GM19463 (cell line): Measurements from ENCODE around the gene NT5C.

Experiments used
- ATAC-seq: cut with Tn5 transposase; IDR thresholded peaks from one replicate; pipeline ENCODE4 v1.9.1; 2021; ENCODE audit warnings: mild to moderate bottlenecking, moderate library complexity; ENCODE audit not compliant: unreplicated experiment

The NT5C gene

DNA sequence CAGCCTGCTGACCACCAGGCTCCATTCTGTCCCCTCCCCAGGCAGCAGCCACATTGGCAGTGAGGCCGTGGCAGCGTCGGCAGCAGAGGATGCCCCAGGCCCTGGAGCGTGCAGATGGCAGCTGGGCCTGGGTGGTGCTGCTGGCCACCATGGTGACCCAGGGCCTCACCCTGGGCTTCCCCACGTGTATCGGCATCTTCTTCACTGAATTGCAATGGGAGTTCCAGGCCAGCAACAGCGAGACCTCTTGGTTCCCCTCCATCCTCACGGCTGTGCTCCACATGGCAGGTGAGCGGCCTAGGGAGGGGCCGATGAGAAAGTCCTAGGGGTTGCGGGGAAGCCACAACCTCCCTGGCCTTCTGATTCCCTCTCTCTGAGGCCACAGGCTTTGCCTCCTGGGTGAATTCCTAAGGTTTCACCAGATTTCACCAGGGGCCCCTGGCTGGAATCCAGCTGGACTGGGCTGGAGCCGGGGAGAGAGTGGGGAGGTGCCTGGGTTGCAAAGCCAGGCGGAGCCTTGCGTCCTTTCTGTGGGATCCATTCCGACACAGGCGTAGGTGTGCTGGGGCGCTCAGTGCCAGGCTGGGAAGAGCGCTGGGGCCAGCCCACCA lies 37.9 kb downstream of the NT5C start:
- no peak for ATAC-seq

DNA sequence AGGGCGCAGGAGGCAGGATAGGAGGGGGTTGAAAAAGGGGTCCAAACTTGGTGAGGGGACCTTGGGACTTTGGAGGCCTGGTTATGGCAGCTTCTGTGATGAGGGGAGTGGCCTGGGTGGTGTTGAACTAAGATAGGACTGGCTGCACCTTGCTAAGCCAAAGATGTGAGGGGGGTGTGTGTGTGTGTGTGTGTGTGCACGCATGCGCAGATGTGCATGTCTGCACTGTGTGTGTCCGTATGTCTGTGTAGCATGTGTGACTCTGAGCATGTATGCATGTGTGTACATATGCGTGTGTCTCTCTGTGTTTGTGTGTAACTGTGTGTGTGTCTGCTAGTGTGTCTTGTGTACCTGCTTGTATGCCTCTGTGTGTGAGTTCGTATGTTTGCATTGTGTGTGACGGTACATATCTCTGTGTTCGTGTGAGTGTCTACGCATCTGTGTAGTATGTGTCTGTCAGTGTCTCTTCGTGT lies 39.7 kb downstream of the NT5C start:
- ATAC-seq = no peak

DNA sequence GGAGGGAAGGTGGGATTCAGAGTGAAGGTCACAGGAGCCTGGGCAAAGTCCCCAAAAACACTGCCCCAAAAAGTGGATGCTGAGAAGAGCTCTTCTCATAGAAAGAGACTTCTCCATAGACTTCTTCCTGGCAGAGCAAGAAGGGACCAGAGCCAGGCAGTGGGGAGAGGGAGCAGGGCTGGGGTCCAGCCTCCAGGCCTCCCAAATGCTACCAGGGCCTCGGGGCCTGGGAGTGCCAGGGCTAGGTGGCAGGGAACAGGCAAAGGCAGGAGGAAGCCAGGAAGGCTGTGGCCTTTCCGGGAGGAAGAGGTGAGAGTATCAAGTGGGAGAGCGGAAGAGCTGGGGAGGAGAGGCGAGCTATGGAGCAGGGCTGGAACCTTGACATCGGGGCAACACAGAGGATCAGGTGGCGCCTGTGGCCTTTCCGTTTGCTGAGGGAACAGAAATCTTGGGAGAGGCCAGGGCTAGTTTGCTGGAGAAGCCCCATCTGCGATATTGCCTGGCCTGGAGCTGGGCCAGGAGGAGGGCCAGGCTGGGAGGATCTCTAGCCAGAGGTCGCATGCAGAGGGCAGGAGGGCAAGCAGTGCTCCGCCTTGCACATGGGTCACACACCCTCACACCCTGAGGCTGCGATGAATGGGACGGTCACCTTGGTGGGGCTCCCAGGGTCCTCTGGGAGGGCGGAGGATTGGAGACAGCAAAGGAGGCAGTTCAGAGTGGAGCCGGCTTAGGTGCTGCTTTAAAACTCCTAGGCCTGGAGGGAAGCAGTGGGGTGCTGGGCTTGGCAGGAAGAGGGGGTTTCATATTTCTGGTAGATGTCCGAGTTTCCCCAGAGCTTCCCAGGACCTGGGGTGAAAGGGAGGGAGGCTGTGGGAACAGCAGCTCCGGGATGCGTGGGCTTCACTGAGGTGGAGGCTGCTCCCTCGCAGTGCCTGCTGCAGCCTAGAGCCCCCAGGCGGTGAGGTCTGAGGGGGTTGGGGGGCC lies 40.4 kb downstream of the NT5C start:
- no peak for ATAC-seq

DNA sequence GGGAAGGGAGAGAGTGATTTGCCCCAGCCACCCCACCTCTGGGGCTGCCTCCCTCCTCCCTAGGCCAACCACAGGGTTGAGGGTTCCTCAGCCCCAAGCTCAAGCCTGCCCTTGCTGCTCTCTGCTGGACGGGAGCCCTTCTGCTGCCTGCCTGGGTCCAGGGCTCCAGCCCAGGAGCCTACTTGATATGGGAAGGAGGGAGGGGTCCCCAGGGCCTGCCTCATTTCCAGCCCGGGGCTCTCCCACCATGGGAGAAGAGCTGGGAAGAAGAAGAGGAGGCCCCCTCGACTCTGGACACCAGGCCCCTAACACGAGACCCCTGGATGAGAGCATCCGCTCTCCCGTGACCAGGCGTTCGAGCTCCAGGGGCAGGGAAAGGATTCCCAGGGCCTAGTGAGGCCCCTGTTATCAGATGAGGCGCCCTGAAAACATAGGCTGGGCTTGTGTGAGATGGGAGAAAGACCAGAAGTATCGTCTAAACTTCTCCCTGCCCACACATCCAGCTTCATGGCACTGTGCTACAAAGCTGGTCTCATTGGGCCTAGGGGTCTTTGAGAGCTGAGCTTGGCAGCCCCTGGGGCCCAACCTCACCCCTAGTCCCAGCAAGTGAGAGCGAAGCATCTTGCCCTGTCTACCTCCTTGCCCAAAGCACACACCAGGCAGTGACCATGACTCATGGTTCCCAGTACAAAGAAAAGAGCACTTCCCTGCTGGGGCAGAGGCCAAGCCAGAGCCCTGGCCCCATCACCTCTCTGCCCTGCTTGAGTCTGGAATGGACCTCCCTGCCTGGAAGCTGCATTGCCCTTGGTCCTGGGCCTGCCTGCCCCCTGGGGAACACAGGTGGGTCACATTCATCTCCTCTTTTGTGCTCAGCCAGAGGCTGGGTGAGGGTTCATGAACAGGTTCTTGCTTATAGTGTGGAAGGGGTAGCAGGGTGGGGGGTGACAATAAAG lies 42.8 kb downstream of the NT5C start:
- ATAC-seq = no peak

DNA sequence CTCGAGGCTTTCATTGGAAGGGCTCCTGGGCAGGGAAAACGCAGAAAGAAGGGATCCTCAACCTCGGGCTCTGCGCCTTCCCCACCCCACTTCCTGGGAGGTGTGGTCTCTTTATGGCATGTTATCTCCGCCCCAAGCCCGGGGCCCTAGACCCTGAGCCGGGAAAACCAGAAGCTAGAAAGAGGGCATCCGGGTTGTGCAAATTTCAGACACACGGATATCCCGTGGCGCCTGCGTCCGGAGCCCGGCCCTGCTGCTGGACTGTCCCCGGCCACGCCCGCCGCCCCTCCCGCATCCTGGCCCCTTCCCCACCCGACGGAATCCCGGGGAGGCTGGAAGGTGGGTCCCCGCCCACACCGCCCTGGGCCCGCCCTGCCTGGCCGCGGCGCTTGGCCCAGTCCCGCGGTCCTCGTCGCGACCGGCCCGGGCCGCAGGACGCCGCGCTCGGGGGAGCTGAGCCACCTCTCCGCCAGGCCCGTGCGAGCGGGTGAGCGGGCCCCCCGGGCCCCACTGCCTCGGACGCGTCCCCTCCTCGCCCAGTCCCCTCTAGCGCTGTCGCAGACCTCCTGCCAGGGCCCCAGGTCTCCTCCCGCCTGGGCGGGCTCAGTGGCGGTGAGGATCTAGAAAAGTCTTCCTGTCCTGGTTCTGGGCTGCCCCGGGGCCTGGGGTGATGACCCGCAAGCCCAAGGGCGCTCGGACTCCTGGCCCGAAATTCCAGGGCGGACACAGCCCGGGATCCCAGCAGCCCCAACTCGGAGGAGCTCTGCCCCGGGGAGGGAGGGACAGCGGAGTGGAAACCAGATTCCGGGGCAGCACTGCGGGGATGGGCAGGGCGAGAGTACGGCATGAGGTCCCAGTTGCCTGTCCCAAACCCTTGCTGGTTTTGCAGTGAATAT lies 43.7 kb downstream of the NT5C start, which contains the start of gene SLC16A5:
Gene SLC16A5 (plus strand): TSS at position 397 of the 896 bp plus-strand sequence. CDS start 5,683 bp downstream, outside the sequence.
- ATAC-seq = peak; percentile 70

DNA sequence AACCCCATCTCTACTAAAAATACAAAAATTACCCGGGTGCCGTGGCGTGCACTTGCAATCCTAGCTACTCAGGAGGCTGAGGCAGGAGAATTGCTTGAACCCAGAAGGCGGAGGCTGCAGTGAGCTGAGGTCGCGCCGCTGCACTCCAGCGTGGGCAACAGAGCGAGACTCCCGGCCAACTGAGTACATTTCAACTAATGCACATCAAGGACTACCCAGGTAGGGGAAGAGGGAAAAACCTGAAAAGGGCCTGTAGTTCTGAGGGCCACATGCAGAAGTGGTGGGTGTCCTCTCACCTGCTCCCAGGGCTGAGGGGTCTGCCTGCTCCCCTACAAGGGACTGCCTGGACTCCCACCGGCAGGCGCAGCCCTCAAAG lies 44.4 kb downstream of the NT5C start:
- no peak for ATAC-seq

DNA sequence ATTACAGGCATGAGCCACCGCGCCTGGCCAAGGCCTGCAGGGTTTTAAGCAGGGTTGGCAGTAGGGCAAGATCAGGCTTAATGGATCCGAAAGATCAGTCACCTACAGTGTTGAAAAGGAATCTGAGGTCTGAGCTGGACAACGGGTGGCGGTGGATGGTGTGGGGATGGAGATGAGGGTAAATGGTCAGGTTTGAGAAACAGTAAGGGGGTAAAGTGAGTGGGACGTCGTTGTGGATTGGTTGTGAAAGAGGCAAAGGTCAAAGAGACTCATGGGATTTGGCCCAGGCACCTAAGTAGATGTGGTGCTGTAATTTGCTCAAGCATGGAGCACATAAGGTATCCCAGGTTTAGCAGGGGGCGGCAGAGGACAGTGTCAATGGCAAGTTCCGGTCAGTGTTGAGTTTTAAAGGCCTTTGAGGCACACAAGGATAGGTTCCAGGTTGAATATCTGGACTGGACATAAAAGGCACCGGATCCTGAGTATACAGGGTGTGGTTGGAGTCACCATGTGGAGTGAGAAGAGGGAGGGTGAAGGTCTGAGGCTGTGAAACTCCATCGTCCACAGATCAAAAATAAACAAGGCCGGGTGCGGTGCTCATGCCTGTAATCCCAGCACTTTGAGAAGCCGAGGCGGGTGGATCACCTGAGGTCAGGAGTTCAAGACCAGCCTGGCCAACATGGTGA lies 44.9 kb downstream of the NT5C start:
- ATAC-seq = no peak

DNA sequence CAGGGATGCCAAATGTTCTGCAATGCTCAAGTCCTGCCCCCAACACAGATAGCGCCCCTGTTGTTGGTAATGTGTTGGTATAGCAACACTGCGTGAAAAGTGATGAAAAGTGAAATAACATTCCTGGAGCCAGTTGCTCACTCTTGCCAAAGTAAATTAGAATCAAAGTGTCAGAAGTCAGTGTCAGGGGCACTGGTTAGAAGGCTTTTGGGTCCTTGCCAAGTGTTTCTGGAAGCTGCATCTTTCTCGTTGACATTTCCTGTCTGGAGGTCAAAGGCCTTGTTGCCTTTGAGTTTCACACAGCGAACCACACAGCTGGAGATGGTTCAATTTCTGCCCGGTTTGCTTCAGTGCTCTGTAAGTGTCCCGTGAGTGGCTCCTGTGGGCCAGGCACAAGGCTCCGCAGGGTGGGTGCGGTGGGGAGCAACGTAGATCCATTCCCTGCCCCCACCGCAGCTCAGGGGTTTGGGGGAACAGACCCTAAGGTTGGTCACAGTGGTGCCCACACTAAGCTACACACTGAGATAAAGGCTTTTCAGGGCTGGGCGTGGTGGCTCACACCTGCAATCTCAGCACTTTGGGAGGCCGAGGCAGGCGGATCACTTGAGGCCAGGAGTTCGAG lies 47.4 kb downstream of the NT5C start:
- no peak for ATAC-seq

DNA sequence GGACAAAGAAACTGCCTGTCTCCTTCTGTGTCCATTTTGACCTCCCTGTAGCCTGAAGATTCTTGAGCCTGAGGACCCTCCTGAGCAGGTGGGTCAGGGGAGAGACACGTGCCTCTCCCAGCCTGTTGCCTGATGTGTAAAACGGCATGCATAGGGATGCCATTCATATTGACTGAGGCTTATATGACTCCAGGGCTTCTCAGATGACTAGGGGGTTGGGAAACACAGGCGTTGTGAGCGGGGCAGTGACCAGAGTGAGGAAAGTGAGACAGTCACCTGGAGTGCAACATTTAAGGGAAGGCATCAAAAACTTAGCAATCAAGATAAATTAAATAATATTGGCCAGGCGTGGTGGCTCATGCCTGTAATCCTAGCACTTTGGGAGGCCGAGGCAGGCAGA lies 48.9 kb downstream of the NT5C start:
- ATAC-seq = no peak

DNA sequence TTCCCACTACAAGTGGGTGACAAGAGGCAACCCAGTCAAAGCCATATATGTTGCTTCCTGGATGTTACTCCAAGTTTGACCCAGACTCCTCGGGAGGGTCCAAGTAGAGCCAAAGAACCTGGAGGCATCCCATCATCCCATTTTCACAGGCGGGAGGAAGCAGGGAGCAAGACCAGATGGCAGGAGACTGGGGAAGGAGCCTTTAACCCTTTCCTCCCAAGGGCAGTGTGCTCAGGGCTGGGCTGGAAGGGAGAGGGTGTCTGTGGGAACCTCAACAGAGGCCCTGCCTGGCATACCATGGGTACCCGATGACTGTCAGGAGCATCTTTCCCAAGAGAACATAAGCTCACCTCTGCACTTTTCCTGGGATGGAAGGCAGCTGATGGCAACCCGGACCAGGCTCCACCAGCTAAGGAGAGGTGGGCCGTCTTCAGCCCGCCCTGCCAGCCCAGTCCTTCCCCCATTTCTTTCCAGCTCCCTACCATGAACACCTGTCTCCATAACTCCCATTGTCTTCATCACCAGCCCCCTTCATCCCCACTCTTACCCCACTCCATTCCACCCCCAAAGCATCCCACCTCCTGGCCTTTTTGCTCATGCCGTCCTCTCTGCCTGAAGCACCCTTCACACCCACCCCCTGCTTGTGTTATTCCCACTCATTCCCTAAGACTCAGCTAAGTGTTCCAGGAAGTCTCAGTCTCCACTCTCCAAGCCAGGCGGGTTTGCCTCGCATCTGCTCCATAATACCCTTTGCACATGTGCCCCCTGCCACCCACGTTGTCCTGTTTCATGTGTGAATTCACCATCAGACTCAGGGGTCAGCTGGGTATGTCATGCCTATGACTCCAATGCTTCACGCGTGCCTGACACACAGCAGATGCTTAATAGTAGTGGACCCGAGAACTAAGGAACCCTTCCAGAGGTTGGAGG lies 49.7 kb downstream of the NT5C start:
- no peak for ATAC-seq
